GM18499 (cell line): ENCODE results near the gene VWDE.

ENCODE experiments used
- ATAC-seq: cut with Tn5 transposase; IDR thresholded peaks from one replicate; pipeline ENCODE4 v1.9.1; 2021; ENCODE audit warnings: moderate number of reproducible peaks; ENCODE audit not compliant: insufficient read depth, unreplicated experiment

The VWDE gene

DNA sequence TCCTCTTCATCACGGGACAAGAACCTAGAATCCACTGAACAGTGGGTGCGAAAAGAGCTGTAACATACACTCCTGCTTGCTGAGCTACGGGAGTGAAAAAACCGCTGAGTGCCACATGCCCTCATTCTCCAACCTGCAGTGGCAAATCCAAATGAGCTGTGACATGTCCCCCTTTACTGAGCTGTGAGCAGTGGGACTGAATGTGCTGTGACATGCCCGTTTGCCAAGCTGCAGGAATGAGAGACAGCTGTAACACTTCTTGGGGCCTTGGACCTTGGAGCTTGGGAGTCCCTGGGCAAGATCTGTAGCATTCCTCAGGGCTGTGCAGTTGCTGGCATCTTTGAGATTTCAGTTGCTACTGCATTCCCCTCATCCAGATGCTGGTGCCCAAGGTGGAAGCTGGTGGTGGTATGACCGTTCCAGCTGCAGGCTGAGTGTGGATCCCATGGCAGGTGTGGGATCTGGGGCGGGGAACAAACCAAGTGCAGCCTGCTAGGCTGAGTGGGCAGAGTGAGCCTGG lies 107.6 kb downstream of the VWDE start:
- ATAC-seq = no peak

- no peak for ATAC-seq
Observed at GRCh38 chr7:12294701-12295100, 109.0 kb downstream of the VWDE start.

DNA sequence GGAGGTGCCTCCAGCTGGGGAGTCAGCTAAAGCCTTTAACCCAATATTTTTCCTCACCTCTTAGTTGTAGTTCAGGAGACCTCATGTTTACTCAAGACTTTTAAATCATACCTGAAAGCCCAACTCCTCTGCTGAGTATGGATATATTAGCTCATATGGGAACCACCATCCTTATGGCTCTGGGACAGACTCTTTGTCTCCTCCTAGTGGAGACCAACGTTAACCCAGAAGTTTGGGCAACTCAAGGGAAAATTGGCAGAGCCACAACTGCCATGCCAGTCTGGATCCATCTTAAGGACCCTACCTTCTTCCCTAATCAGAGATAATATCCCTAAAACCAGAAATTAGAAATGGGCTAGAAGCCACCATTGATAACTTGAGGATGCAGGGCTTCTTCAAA lies 111.8 kb downstream of the VWDE start:
- ATAC-seq = peak; percentile 49

DNA sequence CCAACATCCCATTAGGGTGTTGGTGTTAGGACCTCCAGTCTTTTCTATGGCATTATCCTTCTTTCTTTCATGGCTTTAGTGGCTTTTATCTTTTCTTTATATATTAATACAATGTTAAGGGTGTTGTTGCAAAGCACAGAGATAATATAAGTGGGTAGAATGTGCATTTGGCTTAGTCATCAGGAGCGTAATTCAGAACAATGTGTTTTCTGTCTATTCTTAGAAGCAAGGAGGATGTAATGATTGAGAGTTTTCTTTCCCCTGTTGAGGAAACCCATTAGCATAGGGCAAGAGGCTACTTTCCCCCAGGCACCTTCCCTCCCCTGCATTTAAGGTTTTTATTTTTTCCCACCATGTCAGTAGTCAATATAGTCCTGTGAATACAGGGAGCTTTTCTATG lies 112.9 kb downstream of the VWDE start:
- no peak for ATAC-seq

DNA sequence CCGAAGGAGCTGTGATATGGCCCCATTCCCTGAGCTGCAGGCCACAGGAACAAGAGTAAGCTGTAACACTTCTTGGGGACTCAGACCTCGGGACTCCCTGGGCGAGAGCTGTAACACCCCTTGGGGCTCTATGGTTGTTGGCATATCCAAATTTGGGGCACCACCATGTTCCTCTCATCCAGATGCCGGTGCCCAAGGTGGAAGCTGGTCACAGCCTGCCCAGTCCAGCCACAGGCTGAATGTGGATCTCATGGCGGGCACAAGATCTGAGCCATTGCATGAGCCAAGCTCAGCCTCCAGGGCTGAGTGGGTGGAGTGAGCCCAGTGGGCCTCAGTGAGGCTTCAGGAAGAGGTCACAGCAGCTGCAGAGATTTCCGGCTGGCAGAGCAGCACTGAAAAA lies 113.7 kb downstream of the VWDE start:
- no peak for ATAC-seq

- no peak for ATAC-seq
Observed at GRCh38 chr7:12287901-12288300, 115.8 kb downstream of the VWDE start.

DNA sequence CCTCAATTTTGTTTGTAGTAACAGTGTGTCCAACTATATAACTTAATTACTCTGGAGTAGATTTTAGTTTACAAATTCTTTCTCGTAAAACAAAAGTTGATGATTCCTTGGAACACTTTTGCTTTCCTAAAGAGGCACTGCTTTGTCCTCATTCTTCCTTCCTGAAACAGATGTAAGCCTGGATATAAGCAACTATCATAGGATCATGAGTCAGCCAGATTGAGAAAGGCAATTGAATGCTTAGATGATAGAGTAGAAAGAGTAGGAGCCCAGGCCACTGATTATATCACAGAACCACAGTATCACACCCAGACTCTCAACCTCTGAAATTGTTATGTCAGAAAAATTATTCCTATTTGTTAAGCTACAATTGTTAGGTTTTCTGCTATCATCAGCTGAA lies 122.6 kb downstream of the VWDE start:
- no peak for ATAC-seq
